ENCODE results near the gene IDH3B. TPM values are rescaled to one million over a fixed set of nuclear protein-coding genes. Genes with fewer than 3 reads are reported as not detected.

The IDH3B gene
- total and polyA plus RNA-seq, 2 of the 13 experiments (the other 11 are each of a cell fraction or from before 2014, with no cell fraction given): 215 to 254 TPM

DNA sequence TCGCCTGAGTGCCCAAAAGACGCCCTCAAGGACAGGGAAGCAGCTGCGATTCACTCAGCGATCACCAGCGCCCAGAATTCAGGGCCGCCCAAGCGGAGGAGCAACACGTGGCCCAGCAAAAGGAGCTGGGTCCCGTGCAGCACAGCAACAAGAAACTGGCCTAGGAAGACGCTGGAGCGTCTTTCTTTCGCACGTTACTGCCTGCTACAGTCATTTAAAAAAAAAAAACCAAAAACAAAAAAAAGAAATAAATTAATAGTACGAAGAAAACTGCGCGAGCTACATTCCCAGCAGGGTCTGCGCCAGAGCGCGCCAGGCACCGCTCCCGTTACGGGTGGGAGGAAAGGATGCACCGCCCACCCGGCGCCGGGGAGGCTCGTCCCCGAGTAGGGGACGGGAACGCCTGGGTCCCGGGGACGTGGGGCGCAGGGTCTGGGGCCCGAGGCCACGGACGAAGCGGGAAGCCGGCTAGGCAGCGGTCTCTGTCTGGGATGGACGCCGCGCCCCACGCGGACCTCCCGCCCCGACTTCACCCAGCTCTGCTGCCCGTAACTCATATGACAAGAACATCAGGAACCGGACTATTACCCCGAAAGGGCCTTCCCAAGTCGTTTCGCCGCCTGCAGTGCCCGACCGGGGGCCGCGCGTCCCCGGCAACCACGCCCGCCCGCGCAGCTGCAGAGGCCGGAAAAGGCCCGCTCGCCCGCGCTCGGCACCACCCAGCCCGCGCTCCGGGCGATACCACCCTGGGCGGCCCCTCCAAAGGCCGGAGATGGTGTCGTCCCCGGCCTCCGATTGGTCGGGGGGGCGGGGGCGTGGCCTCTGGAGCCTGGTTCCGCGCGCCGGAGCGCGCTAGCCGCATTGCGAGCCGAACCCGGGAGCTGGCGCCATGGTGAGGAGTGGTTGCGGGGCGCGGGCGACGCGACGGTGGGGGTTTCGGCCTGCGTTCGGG lies 12.0 kb downstream of the IDH3B start, which contains the start of gene NOP56 (continued):
- TF ChIP-seq, protein P1, sequence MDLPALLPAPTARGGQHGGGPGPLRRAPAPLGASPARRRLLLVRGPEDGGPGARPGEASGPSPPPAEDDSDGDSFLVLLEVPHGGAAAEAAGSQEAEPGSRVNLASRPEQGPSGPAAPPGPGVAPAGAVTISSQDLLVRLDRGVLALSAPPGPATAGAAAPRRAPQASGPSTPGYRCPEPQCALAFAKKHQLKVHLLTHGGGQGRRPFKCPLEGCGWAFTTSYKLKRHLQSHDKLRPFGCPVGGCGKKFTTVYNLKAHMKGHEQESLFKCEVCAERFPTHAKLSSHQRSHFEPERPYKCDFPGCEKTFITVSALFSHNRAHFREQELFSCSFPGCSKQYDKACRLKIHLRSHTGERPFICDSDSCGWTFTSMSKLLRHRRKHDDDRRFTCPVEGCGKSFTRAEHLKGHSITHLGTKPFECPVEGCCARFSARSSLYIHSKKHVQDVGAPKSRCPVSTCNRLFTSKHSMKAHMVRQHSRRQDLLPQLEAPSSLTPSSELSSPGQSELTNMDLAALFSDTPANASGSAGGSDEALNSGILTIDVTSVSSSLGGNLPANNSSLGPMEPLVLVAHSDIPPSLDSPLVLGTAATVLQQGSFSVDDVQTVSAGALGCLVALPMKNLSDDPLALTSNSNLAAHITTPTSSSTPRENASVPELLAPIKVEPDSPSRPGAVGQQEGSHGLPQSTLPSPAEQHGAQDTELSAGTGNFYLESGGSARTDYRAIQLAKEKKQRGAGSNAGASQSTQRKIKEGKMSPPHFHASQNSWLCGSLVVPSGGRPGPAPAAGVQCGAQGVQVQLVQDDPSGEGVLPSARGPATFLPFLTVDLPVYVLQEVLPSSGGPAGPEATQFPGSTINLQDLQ (CRISPR knock-in tag; IDR thresholded peaks at IDR 0.05): peak; percentile 58
- TF ChIP-seq AGO2 (optimal IDR thresholded peaks at IDR 0.05; ENCODE audit: low read depth, low read length) (peak; percentile 90), KLF11 (CRISPR knock-in tag; IDR thresholded peaks at IDR 0.05) (peak; percentile 66), EP300 (IDR thresholded peaks at IDR 0.05; ENCODE audit: low read depth in 2 of 2, low read length in 2 of 2) (peak in 1 of 2 experiments; percentile 50; a peak in 2 of 4 replicates), EP300 (CRISPR knock-in tag; IDR thresholded peaks at IDR 0.05; ENCODE audit: borderline replicate concordance) (no peak), ASH2L (IDR thresholded peaks at IDR 0.05; ENCODE audit: insufficient read length, low read depth, low read length) (peak; percentile 93), ZNF660 (CRISPR knock-in tag; IDR thresholded peaks at IDR 0.05; ENCODE audit: borderline replicate concordance, low read depth) (no peak), PITX1 (CRISPR knock-in tag; IDR thresholded peaks at IDR 0.05) (peak; percentile 80; the same call in 1 of the 2 replicates), SP1 (IDR thresholded peaks at IDR 0.05) (no peak), SP1 (CRISPR knock-in tag; IDR thresholded peaks at IDR 0.05) (peak; percentile 80), MTA1 (CRISPR knock-in tag; IDR thresholded peaks at IDR 0.05; ENCODE audit: borderline replicate concordance) (peak; percentile 86), HOXD1 (CRISPR knock-in tag; IDR thresholded peaks at IDR 0.05) (peak; percentile 56), ZNF776 (CRISPR knock-in tag; IDR thresholded peaks at IDR 0.05) (peak; percentile 99), CC2D1A (CRISPR knock-in tag; IDR thresholded peaks at IDR 0.05) (no peak), NAIF1 (CRISPR knock-in tag; IDR thresholded peaks at IDR 0.05; ENCODE audit: borderline replicate concordance) (no peak; the same call in 1 of the 2 replicates), HNRNPL (IDR thresholded peaks at IDR 0.05; ENCODE audit: low read depth, low read length) (no peak), ETV6 (CRISPR knock-in tag; conservative IDR thresholded peaks at IDR 0.05) (peak; percentile 22; the same call in 1 of the 2 replicates), ZNF256 (CRISPR knock-in tag; conservative IDR thresholded peaks at IDR 0.05) (peak; percentile 73; the same call in 1 of the 2 replicates), ZNF564 (CRISPR knock-in tag; IDR thresholded peaks at IDR 0.05) (peak; percentile 67)
- TF ChIP-seq, protein P2, sequence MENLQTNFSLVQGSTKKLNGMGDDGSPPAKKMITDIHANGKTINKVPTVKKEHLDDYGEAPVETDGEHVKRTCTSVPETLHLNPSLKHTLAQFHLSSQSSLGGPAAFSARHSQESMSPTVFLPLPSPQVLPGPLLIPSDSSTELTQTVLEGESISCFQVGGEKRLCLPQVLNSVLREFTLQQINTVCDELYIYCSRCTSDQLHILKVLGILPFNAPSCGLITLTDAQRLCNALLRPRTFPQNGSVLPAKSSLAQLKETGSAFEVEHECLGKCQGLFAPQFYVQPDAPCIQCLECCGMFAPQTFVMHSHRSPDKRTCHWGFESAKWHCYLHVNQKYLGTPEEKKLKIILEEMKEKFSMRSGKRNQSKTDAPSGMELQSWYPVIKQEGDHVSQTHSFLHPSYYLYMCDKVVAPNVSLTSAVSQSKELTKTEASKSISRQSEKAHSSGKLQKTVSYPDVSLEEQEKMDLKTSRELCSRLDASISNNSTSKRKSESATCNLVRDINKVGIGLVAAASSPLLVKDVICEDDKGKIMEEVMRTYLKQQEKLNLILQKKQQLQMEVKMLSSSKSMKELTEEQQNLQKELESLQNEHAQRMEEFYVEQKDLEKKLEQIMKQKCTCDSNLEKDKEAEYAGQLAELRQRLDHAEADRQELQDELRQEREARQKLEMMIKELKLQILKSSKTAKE (CRISPR knock-in tag; IDR thresholded peaks at IDR 0.05; ENCODE audit: borderline replicate concordance): no peak; the same call in none of the 2 replicates
- TF ChIP-seq, protein P3, sequence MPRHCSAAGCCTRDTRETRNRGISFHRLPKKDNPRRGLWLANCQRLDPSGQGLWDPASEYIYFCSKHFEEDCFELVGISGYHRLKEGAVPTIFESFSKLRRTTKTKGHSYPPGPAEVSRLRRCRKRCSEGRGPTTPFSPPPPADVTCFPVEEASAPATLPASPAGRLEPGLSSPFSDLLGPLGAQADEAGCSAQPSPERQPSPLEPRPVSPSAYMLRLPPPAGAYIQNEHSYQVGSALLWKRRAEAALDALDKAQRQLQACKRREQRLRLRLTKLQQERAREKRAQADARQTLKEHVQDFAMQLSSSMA (CRISPR knock-in tag; IDR thresholded peaks at IDR 0.05): no peak; the same call in 1 of the 2 replicates
- TF ChIP-seq, protein P4, sequence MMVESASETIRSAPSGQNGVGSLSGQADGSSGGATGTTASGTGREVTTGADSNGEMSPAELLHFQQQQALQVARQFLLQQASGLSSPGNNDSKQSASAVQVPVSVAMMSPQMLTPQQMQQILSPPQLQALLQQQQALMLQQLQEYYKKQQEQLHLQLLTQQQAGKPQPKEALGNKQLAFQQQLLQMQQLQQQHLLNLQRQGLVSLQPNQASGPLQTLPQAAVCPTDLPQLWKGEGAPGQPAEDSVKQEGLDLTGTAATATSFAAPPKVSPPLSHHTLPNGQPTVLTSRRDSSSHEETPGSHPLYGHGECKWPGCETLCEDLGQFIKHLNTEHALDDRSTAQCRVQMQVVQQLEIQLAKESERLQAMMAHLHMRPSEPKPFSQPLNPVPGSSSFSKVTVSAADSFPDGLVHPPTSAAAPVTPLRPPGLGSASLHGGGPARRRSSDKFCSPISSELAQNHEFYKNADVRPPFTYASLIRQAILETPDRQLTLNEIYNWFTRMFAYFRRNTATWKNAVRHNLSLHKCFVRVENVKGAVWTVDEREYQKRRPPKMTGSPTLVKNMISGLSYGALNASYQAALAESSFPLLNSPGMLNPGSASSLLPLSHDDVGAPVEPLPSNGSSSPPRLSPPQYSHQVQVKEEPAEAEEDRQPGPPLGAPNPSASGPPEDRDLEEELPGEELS (CRISPR knock-in tag; IDR thresholded peaks at IDR 0.05): peak; percentile 41; the same call in 1 of the 2 replicates

All from HepG2 (cell line).